Upper lobe of left lung (tissue), 4 donors: ENCODE results near the gene PPP6R1.

Source experiments
- EP300 ChIP-seq, 4 donors: sonication (generic); formaldehyde crosslinking; IDR thresholded peaks; one replicate each; pipeline ENCODE4 v1.5.1; 2017; ENCODE audit warnings: antibody characterized with exemption in 4 of 4, control low read depth in 2 of 4
- POLR2A ChIP-seq, 4 donors: fragments of 450-650 bp; IDR thresholded peaks; one replicate each; pipeline ENCODE4 v1.5.1; 2016 to 2017; ENCODE audit warnings: antibody characterized with exemption in 4 of 4, mild to moderate bottlenecking in 2 of 4
- TF ChIP-seq, protein P1 (sequence below), 6 experiments: fragments of 450-650 bp in 4 of 6; fragments of 200-600 bp in 2 of 6; sonication (generic) in 2 of 6; IDR thresholded peaks; one replicate each; pipeline ENCODE4 v1.5.1; 2016 to 2019; ENCODE audit warnings: antibody characterized with exemption in 6 of 6

DNA sequence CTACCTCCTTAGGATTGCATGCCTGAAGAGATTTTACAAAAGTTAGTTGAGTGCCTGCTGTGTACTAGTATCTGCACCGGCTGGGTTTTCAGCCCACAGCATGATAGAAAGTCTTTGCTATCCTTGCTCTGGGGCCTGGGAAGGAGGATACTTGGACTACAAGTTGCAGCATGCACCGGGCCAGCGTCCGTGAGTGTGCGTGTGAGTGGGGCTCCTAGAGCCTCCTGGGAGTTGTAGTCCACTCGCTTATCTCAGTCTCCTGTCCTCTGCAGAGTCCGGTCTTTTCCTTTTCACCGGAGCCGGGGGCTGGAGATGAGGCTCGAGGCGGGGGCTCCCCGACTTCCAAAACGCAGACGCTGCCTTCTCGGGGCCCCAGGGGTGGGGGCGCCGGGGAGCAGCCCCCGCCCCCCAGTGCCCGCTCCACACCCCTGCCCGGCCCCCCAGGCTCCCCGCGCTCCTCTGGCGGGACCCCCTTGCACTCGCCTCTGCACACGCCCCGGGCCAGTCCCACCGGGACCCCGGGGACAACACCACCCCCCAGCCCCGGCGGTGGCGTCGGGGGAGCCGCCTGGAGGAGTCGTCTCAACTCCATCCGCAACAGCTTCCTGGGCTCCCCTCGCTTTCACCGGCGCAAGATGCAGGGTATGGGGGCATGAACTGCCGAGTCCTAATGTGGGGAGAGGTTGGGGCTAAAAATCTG is 45.6 kb upstream of the PPP6R1 start:
- TF ChIP-seq, protein P1, sequence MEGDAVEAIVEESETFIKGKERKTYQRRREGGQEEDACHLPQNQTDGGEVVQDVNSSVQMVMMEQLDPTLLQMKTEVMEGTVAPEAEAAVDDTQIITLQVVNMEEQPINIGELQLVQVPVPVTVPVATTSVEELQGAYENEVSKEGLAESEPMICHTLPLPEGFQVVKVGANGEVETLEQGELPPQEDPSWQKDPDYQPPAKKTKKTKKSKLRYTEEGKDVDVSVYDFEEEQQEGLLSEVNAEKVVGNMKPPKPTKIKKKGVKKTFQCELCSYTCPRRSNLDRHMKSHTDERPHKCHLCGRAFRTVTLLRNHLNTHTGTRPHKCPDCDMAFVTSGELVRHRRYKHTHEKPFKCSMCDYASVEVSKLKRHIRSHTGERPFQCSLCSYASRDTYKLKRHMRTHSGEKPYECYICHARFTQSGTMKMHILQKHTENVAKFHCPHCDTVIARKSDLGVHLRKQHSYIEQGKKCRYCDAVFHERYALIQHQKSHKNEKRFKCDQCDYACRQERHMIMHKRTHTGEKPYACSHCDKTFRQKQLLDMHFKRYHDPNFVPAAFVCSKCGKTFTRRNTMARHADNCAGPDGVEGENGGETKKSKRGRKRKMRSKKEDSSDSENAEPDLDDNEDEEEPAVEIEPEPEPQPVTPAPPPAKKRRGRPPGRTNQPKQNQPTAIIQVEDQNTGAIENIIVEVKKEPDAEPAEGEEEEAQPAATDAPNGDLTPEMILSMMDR (IDR thresholded peaks at IDR 0.05) = no peak
- TF ChIP-seq POLR2A (IDR thresholded peaks at IDR 0.05) (no peak), EP300 (IDR thresholded peaks at IDR 0.05) (no peak)
